T-helper 1 cell treated with Interleukin-12 subunit alpha and Interleukin-12 subunit beta and Interleukin-4 antibody, amounts not matched to agents 30 μg/mL and 1 μg/mL, for 36 hours (primary cell): ENCODE results near the gene ABR.

Experiments
- H3K27ac Mint-ChIP-seq: one replicate; pipeline ENCODE4 v1.8.0; 2021; ENCODE audit warnings: mild to moderate bottlenecking, mixed read lengths
- H3K27me3 Mint-ChIP-seq: one replicate; pipeline ENCODE4 v1.8.0; 2021; ENCODE audit warnings: low read depth, mixed read lengths
- H3K36me3 Mint-ChIP-seq: one replicate; pipeline ENCODE4 v1.8.0; 2021; ENCODE audit warnings: low read depth, mixed read lengths
- H3K4me1 Mint-ChIP-seq: one replicate; pipeline ENCODE4 v1.8.0; 2021; ENCODE audit warnings: low read depth, mixed read lengths
- H3K4me3 Mint-ChIP-seq: one replicate; pipeline ENCODE4 v1.8.0; 2021; ENCODE audit warnings: mild to moderate bottlenecking, moderate library complexity, mixed read lengths
- H3K9me3 Mint-ChIP-seq: one replicate; pipeline ENCODE4 v1.8.0; 2021; ENCODE audit warnings: mixed read lengths

Gene ABR

GRCh38 chr17:1170739-1171138, 9.0 kb downstream of the ABR start:
- Mint-ChIP-seq H3K9me3 (no peaks in the 10 kb centered on the region), H3K36me3 (no peaks in the 10 kb centered on the region), H3K27ac (no peak overlapping the region), H3K4me3 (no peak overlapping the region), H3K4me1 (no peaks in the 10 kb centered on the region), H3K27me3 (no peaks in the 10 kb centered on the region)

DNA sequence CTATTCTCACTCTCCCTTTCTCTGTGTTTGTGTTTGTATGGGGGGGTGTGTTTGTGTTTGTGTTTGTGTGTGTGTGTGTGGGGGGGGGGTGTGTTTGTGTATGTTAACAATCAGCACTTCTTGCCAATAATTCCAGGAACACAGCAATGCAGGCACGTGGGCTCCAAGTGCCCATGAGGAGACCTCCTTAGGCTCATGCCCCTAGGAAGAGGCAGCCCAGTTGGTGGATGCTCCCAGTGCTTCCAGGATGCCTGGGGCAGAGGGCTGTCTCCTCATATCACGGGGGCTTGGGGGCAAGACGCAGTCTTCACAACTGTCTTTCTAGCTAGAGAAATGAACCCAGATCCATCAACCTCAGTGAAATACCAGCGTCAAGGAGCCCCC, 9.9 kb downstream of the ABR start:
- Mint-ChIP-seq H3K4me3 (no peak overlapping the region), H3K36me3 (no peaks in the 10 kb centered on the region), H3K4me1 (no peaks in the 10 kb centered on the region), H3K27me3 (no peaks in the 10 kb centered on the region), H3K9me3 (no peaks in the 10 kb centered on the region), H3K27ac (no peak overlapping the region)

DNA sequence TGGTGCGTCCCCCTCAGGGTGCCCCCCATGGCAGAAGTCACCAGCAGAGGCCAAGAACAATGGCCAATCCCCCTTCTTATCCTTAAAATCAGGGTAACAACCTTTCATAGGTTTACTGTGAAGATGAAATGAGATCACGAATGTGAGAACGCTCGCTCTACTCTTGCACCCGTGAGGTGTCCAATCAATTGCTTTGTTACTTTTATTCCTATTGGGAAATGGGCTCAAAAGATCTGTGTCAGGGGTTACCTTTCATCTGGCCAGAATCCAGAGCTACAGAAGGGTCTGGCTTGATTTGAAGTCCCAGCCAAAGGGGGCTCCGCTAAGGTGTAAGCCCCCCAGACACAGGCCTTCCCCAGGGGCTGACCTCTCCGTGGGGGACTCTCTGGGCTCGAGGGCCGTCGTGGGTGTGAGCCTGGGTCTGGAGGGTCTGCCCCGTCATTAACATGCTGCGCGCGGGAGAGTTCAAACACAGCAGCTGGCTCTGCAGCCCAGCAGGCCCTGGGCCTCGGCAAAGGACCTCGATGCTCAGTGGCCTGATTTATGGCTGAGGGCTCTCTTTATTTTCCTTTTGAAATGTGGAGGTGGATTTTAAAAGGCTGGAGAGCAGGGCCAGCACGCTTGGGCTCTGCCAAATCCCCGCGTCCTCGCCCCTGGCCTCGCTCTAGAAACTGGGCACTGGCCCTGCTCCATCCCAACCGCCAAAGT, 10.4 kb downstream of the ABR start:
- H3K4me3 Mint-ChIP-seq, result no peak overlapping the region
- no peaks in the 10 kb centered on the region for H3K36me3 Mint-ChIP-seq
- H3K4me1 Mint-ChIP-seq, result no peaks in the 10 kb centered on the region
- no peaks in the 10 kb centered on the region for H3K9me3 Mint-ChIP-seq
- no peaks in the 10 kb centered on the region for H3K27me3 Mint-ChIP-seq
- no peak overlapping the region for H3K27ac Mint-ChIP-seq

- H3K4me1 Mint-ChIP-seq, result no peaks in the 10 kb centered on the region
- H3K36me3 Mint-ChIP-seq, result no peaks in the 10 kb centered on the region
- no peak overlapping the region for H3K4me3 Mint-ChIP-seq
- H3K9me3 Mint-ChIP-seq, result no peaks in the 10 kb centered on the region
- H3K27me3 Mint-ChIP-seq, result no peaks in the 10 kb centered on the region
- H3K27ac Mint-ChIP-seq, result no peak overlapping the region
Observed at GRCh38 chr17:1168533-1169220, 11.1 kb downstream of the ABR start.

GRCh38 chr17:1166276-1166675, 13.5 kb downstream of the ABR start:
- Mint-ChIP-seq H3K4me1 (no peaks in the 10 kb centered on the region), H3K36me3 (no peaks in the 10 kb centered on the region), H3K9me3 (no peaks in the 10 kb centered on the region), H3K4me3 (no peak overlapping the region), H3K27ac (no peak overlapping the region), H3K27me3 (no peaks in the 10 kb centered on the region)

- Mint-ChIP-seq H3K4me1 (no peaks in the 10 kb centered on the region), H3K36me3 (no peaks in the 10 kb centered on the region), H3K27ac (no peak overlapping the region)
Observed at GRCh38 chr17:1165836-1166235, 13.9 kb downstream of the ABR start.

GRCh38 chr17:1164935-1165556, 14.7 kb downstream of the ABR start:
- no peaks in the 10 kb centered on the region for H3K27me3 Mint-ChIP-seq
- no peaks in the 10 kb centered on the region for H3K9me3 Mint-ChIP-seq
- H3K4me1 Mint-ChIP-seq, result no peaks in the 10 kb centered on the region
- H3K27ac Mint-ChIP-seq, result no peak overlapping the region
- H3K4me3 Mint-ChIP-seq, result no peak overlapping the region
- no peaks in the 10 kb centered on the region for H3K36me3 Mint-ChIP-seq

More at GRCh38 chr17:1165836-1166235, 13.9 kb downstream of the ABR start:
- H3K9me3 Mint-ChIP-seq, result no peaks in the 10 kb centered on the region
- H3K27me3 Mint-ChIP-seq, result no peaks in the 10 kb centered on the region
- H3K4me3 Mint-ChIP-seq, result no peak overlapping the region

GRCh38 chr17:1162116-1162855, 17.5 kb downstream of the ABR start:
- Mint-ChIP-seq H3K4me3 (no peak overlapping the region), H3K4me1 (no peaks in the 10 kb centered on the region), H3K27me3 (no peaks in the 10 kb centered on the region), H3K36me3 (no peaks in the 10 kb centered on the region), H3K9me3 (no peaks in the 10 kb centered on the region), H3K27ac (no peak overlapping the region)

DNA sequence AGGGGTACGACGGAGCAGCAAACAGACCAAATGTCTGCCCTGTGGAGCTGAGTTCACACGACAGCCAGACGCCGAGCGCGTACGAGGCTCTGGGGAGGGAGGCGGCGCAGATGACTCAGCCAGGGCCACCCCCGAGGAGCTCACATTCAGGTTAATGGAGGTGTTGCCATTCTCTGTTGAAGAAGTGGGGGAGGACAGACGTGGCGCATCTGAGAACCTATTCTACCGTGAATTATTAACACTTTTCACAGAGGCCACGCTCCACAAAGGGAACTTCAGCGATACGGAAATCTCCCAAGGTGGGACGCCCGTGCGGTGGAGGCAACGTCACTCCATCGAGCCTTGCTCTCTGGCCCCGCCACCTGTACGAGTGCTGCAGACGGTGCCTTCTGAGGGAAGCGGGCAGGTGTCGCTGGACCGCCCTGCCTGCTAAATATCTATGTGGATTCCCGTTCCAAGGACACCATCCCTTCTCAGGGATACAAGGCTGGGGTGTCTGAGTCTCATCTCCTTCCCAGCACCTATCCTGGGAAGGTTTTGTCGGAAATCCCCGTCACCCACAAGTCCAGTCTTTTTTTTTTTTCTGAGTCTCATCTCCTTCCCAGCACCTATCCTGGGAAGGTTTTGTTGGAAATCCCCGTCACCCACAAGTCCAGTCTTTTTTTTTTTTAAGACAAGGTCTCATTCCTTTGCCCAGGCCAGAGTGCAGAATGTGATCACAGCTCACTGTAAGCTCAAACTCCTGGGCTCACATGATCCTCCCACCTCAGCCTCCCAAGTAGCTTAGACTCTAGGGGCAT, 19.0 kb downstream of the ABR start:
- H3K36me3 Mint-ChIP-seq, result no peaks in the 10 kb centered on the region
- no peaks in the 10 kb centered on the region for H3K4me1 Mint-ChIP-seq
- no peak overlapping the region for H3K4me3 Mint-ChIP-seq
- no peaks in the 10 kb centered on the region for H3K27me3 Mint-ChIP-seq
- no peaks in the 10 kb centered on the region for H3K9me3 Mint-ChIP-seq
- no peak overlapping the region for H3K27ac Mint-ChIP-seq

GRCh38 chr17:1159431-1160180, 20.2 kb downstream of the ABR start:
- H3K27ac Mint-ChIP-seq, result no peak overlapping the region
- H3K4me3 Mint-ChIP-seq, result no peak overlapping the region
- no peaks in the 10 kb centered on the region for H3K27me3 Mint-ChIP-seq
- H3K36me3 Mint-ChIP-seq, result no peaks in the 10 kb centered on the region
- H3K4me1 Mint-ChIP-seq, result no peaks in the 10 kb centered on the region
- H3K9me3 Mint-ChIP-seq, result no peaks in the 10 kb centered on the region

DNA sequence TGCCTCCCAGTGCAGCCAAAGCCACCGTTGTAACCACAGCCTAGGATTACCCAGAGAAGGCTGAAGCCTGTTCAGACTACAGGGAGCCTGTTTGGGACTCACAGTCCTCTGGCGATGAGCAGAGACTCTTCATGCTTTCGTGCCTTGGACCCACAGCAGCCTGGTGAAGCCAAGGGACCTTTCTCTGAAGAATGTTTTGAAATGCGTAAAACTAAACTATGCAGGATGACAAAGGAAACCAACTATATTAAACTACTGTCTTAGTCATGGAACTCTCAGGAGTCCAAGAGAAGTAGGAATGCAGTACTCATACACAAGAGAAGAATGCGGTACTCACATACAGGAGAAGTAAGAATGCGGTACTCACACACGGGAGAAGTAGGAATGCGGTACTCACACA, 20.9 kb downstream of the ABR start:
- Mint-ChIP-seq H3K36me3 (no peaks in the 10 kb centered on the region), H3K27ac (no peak overlapping the region), H3K9me3 (no peaks in the 10 kb centered on the region), H3K27me3 (no peaks in the 10 kb centered on the region), H3K4me3 (no peak overlapping the region), H3K4me1 (no peaks in the 10 kb centered on the region)

DNA sequence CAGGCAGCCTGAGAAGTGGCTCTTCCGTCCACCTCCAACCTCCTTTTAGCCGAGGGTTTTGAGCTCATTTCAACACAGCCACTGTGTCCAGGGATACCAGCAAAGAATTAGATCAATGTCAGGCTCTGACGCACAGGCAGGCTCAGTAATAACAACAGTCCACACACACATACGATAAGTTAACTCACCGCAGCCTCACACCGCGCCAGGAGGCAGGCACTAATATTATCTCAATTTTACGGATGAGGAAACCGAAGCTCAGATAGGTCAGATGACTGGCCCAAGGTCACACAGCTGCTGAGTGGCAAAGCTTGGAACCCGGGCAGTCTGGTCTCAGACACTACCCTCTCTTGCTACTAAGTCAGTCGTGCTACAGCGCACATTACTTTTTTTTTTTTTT, 22.9 kb downstream of the ABR start:
- no peaks in the 10 kb centered on the region for H3K9me3 Mint-ChIP-seq
- no peak overlapping the region for H3K4me3 Mint-ChIP-seq
- H3K36me3 Mint-ChIP-seq, result no peaks in the 10 kb centered on the region
- H3K27ac Mint-ChIP-seq, result no peak overlapping the region
- no peaks in the 10 kb centered on the region for H3K4me1 Mint-ChIP-seq
- H3K27me3 Mint-ChIP-seq, result no peaks in the 10 kb centered on the region

DNA sequence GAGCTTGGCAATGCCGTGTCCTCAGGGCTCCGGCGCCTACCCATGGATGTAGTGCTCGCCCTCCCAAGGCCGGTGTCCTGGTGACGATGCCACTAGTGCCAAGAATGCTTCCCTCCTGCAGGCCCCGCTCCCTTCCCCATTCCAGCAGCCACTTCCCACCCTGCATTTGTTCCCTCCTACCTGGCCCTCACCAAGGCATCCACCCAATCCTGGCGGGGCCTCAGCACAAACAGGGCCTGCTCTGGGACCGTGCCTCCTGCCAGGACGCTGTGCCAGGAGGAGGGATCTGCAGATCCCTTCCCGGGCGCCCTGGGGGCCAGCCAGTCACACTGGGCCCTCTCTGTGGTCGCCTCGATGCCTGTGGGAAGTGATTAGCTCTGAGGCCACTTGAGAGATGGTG, 25.1 kb downstream of the ABR start:
- Mint-ChIP-seq H3K4me3 (no peak overlapping the region), H3K27ac (no peak overlapping the region), H3K9me3 (no peaks in the 10 kb centered on the region), H3K4me1 (no peaks in the 10 kb centered on the region), H3K27me3 (no peaks in the 10 kb centered on the region), H3K36me3 (no peaks in the 10 kb centered on the region)
